GM20000 (cell line): ENCODE data around the gene FRAS1.
"Not testable (repeated sequence)": the region's sequence is repeated elsewhere in the genome, so short reads cannot be mapped to it uniquely, and the experiment has no call there.

ENCODE experiments used
- DNase-seq: peaks from one replicate; pipeline ENCODE4 v3.0.0; 2012; ENCODE audit warnings: low spot score
- CTCF ChIP-seq: IDR thresholded peaks from 2 replicates; pipeline ENCODE4 v1.5.1; 2012; ENCODE audit warnings: mild to moderate bottlenecking, control low read depth; ENCODE audit errors: extremely low read depth, missing control alignments

The FRAS1 gene

GRCh38 chr4:78083035-78083434 is 25.9 kb downstream of the FRAS1 start:
- TF ChIP-seq CTCF: no peak
- no peak for DNase-seq

GRCh38 chr4:78091534-78091933 is 34.4 kb downstream of the FRAS1 start:
- TF ChIP-seq CTCF: no peak
- no peak for DNase-seq

- not testable (repeated sequence) for DNase-seq
These were observed 35.2 kb downstream of the FRAS1 start for GRCh38 chr4:78092350-78092749.

GRCh38 chr4:78092850-78093249 is 35.7 kb downstream of the FRAS1 start:
- TF ChIP-seq CTCF: no peak

GRCh38 chr4:78095081-78095480 is 38.0 kb downstream of the FRAS1 start:
- no peak for TF ChIP-seq CTCF
- DNase-seq: no peak

More at GRCh38 chr4:78092850-78093249, 35.7 kb downstream of the FRAS1 start:
- no peak for DNase-seq

GRCh38 chr4:78099058-78099457 is 41.9 kb downstream of the FRAS1 start:
- TF ChIP-seq CTCF: no peak
- no peak for DNase-seq

GRCh38 chr4:78100060-78100459 is 42.9 kb downstream of the FRAS1 start:
- DNase-seq: no peak
- TF ChIP-seq CTCF: no peak

GRCh38 chr4:78119698-78120097 is 62.6 kb downstream of the FRAS1 start:
- TF ChIP-seq CTCF: no peak
- no peak for DNase-seq
